PC-9 (cell line): ENCODE results near the gene S100A11.

Source experiments
- CTCF ChIP-seq: fragments of 200-600 bp; sonication (generic); conservative IDR thresholded peaks from 2 replicates; pipeline ENCODE4 v1.6.1; 2017; ENCODE audit warnings: mixed run types, antibody characterized with exemption, mild to moderate bottlenecking, moderate library complexity
- EZH2 ChIP-seq: fragments of 200-600 bp; sonication (generic); IDR thresholded peaks from 2 replicates; pipeline ENCODE4 v1.8.0; 2017; ENCODE audit warnings: antibody characterized with exemption, low read depth

- TF ChIP-seq CTCF (no peak), EZH2 (no peak)
Measured at GRCh38 chr1:152071123-152071522, 34.3 kb upstream of the S100A11 start.
